HepG2 (cell line): Measurements from ENCODE around the gene RNASE7. TPM values are rescaled to one million over a fixed set of nuclear protein-coding genes. Genes with fewer than 3 reads are reported as not detected.

Experiments
- AKAP8 ChIP-seq: sonication (generic); formaldehyde crosslinking; IDR thresholded peaks from 2 replicates; pipeline ENCODE4 v1.5.1; 2020; ENCODE audit warnings: mild to moderate bottlenecking, missing genetic modification reagents
- BHLHE40 ChIP-seq: IDR thresholded peaks from 2 replicates; pipeline ENCODE4 v1.6.1; 2011; ENCODE audit warnings: low read length, improper control_type of control experiment
- ELF3 ChIP-seq: IDR thresholded peaks from 2 replicates; pipeline ENCODE4 v1.6.1; 2016; ENCODE audit warnings: missing genetic modification reagents, missing compliant biosample characterization
- FOXA1 ChIP-seq, 2 experiments: fragments of 450-650 bp in 1 of 2; sonication (generic) in 1 of 2; formaldehyde crosslinking in 1 of 2; IDR thresholded peaks; 2 replicates each; pipeline versions ENCODE4 v1.4.0 to v1.6.1; 2016 to 2020; ENCODE audit warnings: missing genetic modification reagents in 1 of 2
- HNRNPLL ChIP-seq: fragments of 200-400 bp; formaldehyde crosslinking; IDR thresholded peaks from 2 replicates; pipeline ENCODE4 v1.6.1; 2017; ENCODE audit warnings: mild to moderate bottlenecking, low read depth, low read length; ENCODE audit not compliant: poor library complexity, severe bottlenecking
- MTF1 ChIP-seq: sonication (generic); formaldehyde crosslinking; IDR thresholded peaks from 2 replicates; pipeline ENCODE4 v1.5.0; 2020; ENCODE audit warnings: missing genetic modification reagents
- NFKBIZ ChIP-seq: IDR thresholded peaks from 2 replicates; pipeline ENCODE4 v1.6.1; 2018; ENCODE audit warnings: missing genetic modification reagents, missing compliant biosample characterization
- RAD21 ChIP-seq: fragments of 450-650 bp; formaldehyde crosslinking; IDR thresholded peaks from 2 replicates; pipeline ENCODE4 v1.5.0; 2020; ENCODE audit warnings: mild to moderate bottlenecking
- REL ChIP-seq: sonication (generic); formaldehyde crosslinking; conservative IDR thresholded peaks from 2 replicates; pipeline ENCODE4 v1.8.0; 2022; ENCODE audit warnings: mild to moderate bottlenecking, missing genetic modification reagents, moderate library complexity
- REXO4 ChIP-seq: sonication (generic); formaldehyde crosslinking; IDR thresholded peaks from 2 replicates; pipeline ENCODE4 v1.8.0; 2022; ENCODE audit warnings: missing genetic modification reagents, mild to moderate bottlenecking, borderline replicate concordance
- SAFB2 ChIP-seq: sonication (generic); formaldehyde crosslinking; IDR thresholded peaks from 2 replicates; pipeline ENCODE4 v1.5.1; 2020; ENCODE audit warnings: missing genetic modification reagents, low read depth, mild to moderate bottlenecking, borderline replicate concordance
- SMAD9 ChIP-seq: sonication (generic); formaldehyde crosslinking; IDR thresholded peaks from 2 replicates; pipeline ENCODE4 v1.5.1; 2020; ENCODE audit warnings: mild to moderate bottlenecking, missing genetic modification reagents
- YEATS4 ChIP-seq: sonication (generic); formaldehyde crosslinking; IDR thresholded peaks from 2 replicates; pipeline ENCODE4 v1.4.0; 2020; ENCODE audit warnings: missing genetic modification reagents, borderline replicate concordance
- YY1 ChIP-seq: IDR thresholded peaks from 2 replicates; pipeline ENCODE4 v1.6.1; 2011; ENCODE audit warnings: low read length, low read depth, moderate library complexity, mild to moderate bottlenecking; ENCODE audit not compliant: insufficient read depth, insufficient replicate concordance
- ZNF326 ChIP-seq: sonication (generic); formaldehyde crosslinking; IDR thresholded peaks from 2 replicates; pipeline ENCODE4 v1.4.0; 2020; ENCODE audit warnings: missing genetic modification reagents, borderline replicate concordance
- ZNF354B ChIP-seq: sonication (generic); formaldehyde crosslinking; IDR thresholded peaks from 2 replicates; pipeline ENCODE4 v1.8.0; 2022; ENCODE audit warnings: mild to moderate bottlenecking, missing genetic modification reagents
- ZNF431 ChIP-seq: sonication (generic); formaldehyde crosslinking; IDR thresholded peaks from 2 replicates; pipeline ENCODE4 v1.9.0; 2022; ENCODE audit warnings: missing genetic modification reagents, low read depth, mild to moderate bottlenecking, borderline replicate concordance
- ZNF546 ChIP-seq: sonication (generic); formaldehyde crosslinking; conservative IDR thresholded peaks from 2 replicates; pipeline ENCODE4 v1.8.1; 2023; ENCODE audit warnings: mild to moderate bottlenecking, missing genetic modification reagents
- ZNF629 ChIP-seq: sonication (generic); formaldehyde crosslinking; conservative IDR thresholded peaks from 2 replicates; pipeline ENCODE4 v1.5.0; 2020; ENCODE audit warnings: missing genetic modification reagents
- ZNF766 ChIP-seq: sonication (generic); formaldehyde crosslinking; IDR thresholded peaks from 2 replicates; pipeline ENCODE4 v1.5.0; 2020; ENCODE audit warnings: missing genetic modification reagents, borderline replicate concordance
- polyA plus RNA-seq, 8 experiments: library from polyadenylated mRNA; depleted of rRNA in 3 of 8; stranded (reverse) in 7 of 8; unstranded in 1 of 8; fragments of >200 nt; fragmentation: Illumina TruSeq in 4 of 8; extraction: Trizol in 4 of 8; gene quantifications; 2 replicates each; pipeline versions ENCODE4 v1.2.1 to v1.2.3, GENCODE V29; 2011 to 2016; ENCODE audit warnings: low read depth in 4 of 8, missing spikeins in 1 of 8, mixed read lengths in 1 of 8; ENCODE audit not compliant: insufficient read depth in 1 of 8
- total RNA-seq, 5 experiments: library from RNA; depleted of rRNA; stranded (reverse); fragments of >200 nt; fragmentation: Illumina TruSeq; extraction: Trizol; gene quantifications; 2 replicates each; pipeline ENCODE4 v1.2.3, GENCODE V29; 2016; ENCODE audit warnings: low read depth in 1 of 5
- TF ChIP-seq, protein P1 (sequence below): sonication (generic); formaldehyde crosslinking; conservative IDR thresholded peaks from 2 replicates; pipeline ENCODE4 v1.4.0; 2020; ENCODE audit warnings: missing genetic modification reagents
- TF ChIP-seq, protein P2 (sequence below): IDR thresholded peaks from 2 replicates; pipeline ENCODE4 v1.6.1; 2016
- TF ChIP-seq, protein P3 (sequence below): IDR thresholded peaks from 2 replicates; pipeline ENCODE4 v1.6.1; 2016; ENCODE audit warnings: low read depth, borderline replicate concordance
- TF ChIP-seq, protein P4 (sequence below): sonication (generic); formaldehyde crosslinking; IDR thresholded peaks from 2 replicates; pipeline ENCODE4 v1.4.0; 2020; ENCODE audit warnings: missing genetic modification reagents
- TF ChIP-seq, protein P5 (sequence below): sonication (generic); formaldehyde crosslinking; IDR thresholded peaks from 2 replicates; pipeline ENCODE4 v1.5.1; 2020; ENCODE audit warnings: mild to moderate bottlenecking, moderate library complexity, missing genetic modification reagents

Gene RNASE7
- total and polyA plus RNA-seq, 2 of the 13 experiments (the other 11 are each of a cell fraction or from before 2014, with no cell fraction given), result 0.04 TPM; not detected in 1

DNA sequence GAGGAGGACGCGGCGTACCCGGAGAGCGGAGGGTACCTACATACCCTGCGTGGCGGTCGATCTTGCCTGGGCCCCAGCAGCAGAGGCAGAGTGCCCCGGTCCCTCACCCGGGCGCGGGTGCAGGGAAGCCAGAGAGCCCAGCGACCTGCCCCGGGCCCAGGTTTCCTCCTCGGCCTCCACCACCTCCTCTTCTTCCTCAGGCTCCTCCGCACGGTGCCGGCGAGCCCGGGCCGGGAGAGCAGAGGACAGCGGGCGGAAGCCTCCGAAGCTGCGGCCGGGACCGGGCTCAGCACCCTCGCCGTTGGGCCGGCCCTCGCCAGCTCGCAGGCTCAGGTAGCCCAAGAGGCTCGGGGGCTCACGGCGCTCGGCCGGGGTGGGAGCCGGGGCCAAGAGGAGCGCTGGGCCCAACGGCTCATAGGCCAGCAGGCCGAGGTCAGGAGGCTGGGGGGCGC, 49.7 kb downstream of the RNASE7 start (continued):
- 0 out of 2 replicates have a peak, but pooled peaks have one; percentile 16 for TF ChIP-seq ZNF431 (CRISPR knock-in tag)
- TF ChIP-seq, protein P1, sequence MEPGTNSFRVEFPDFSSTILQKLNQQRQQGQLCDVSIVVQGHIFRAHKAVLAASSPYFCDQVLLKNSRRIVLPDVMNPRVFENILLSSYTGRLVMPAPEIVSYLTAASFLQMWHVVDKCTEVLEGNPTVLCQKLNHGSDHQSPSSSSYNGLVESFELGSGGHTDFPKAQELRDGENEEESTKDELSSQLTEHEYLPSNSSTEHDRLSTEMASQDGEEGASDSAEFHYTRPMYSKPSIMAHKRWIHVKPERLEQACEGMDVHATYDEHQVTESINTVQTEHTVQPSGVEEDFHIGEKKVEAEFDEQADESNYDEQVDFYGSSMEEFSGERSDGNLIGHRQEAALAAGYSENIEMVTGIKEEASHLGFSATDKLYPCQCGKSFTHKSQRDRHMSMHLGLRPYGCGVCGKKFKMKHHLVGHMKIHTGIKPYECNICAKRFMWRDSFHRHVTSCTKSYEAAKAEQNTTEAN (CRISPR knock-in tag), result no peak; the same call in 1 of the 2 replicates
- TF ChIP-seq AKAP8 (CRISPR knock-in tag), result no peak
- no peak for TF ChIP-seq ZNF629 (CRISPR knock-in tag)
- TF ChIP-seq ZNF354B (CRISPR knock-in tag), result no peak
- TF ChIP-seq, protein P2, sequence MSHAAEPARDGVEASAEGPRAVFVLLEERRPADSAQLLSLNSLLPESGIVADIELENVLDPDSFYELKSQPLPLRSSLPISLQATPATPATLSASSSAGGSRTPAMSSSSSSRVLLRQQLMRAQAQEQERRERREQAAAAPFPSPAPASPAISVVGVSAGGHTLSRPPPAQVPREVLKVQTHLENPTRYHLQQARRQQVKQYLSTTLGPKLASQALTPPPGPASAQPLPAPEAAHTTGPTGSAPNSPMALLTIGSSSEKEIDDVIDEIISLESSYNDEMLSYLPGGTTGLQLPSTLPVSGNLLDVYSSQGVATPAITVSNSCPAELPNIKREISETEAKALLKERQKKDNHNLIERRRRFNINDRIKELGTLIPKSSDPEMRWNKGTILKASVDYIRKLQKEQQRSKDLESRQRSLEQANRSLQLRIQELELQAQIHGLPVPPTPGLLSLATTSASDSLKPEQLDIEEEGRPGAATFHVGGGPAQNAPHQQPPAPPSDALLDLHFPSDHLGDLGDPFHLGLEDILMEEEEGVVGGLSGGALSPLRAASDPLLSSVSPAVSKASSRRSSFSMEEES (CRISPR knock-in tag), result no peak
- TF ChIP-seq, protein P3, sequence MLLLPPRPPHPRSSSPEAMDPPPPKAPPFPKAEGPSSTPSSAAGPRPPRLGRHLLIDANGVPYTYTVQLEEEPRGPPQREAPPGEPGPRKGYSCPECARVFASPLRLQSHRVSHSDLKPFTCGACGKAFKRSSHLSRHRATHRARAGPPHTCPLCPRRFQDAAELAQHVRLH (CRISPR knock-in tag), result no peak
- TF ChIP-seq RAD21 (CRISPR knock-in tag), result no peak
- peak; percentile 53; the same call in 1 of the 2 replicates for TF ChIP-seq REL (CRISPR knock-in tag)
- peak; percentile 30 for TF ChIP-seq HNRNPLL
- TF ChIP-seq YY1, result no peak
- TF ChIP-seq REXO4 (CRISPR knock-in tag), result no peak
- TF ChIP-seq, protein P4, sequence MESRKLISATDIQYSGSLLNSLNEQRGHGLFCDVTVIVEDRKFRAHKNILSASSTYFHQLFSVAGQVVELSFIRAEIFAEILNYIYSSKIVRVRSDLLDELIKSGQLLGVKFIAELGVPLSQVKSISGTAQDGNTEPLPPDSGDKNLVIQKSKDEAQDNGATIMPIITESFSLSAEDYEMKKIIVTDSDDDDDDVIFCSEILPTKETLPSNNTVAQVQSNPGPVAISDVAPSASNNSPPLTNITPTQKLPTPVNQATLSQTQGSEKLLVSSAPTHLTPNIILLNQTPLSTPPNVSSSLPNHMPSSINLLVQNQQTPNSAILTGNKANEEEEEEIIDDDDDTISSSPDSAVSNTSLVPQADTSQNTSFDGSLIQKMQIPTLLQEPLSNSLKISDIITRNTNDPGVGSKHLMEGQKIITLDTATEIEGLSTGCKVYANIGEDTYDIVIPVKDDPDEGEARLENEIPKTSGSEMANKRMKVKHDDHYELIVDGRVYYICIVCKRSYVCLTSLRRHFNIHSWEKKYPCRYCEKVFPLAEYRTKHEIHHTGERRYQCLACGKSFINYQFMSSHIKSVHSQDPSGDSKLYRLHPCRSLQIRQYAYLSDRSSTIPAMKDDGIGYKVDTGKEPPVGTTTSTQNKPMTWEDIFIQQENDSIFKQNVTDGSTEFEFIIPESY, result no peak
- TF ChIP-seq MTF1 (CRISPR knock-in tag), result no peak
- TF ChIP-seq SMAD9, result no peak
- no peak for TF ChIP-seq ELF3 (CRISPR knock-in tag)
- no peak for TF ChIP-seq NFKBIZ
- no peak for TF ChIP-seq ZNF326 (CRISPR knock-in tag)
- TF ChIP-seq, protein P5, sequence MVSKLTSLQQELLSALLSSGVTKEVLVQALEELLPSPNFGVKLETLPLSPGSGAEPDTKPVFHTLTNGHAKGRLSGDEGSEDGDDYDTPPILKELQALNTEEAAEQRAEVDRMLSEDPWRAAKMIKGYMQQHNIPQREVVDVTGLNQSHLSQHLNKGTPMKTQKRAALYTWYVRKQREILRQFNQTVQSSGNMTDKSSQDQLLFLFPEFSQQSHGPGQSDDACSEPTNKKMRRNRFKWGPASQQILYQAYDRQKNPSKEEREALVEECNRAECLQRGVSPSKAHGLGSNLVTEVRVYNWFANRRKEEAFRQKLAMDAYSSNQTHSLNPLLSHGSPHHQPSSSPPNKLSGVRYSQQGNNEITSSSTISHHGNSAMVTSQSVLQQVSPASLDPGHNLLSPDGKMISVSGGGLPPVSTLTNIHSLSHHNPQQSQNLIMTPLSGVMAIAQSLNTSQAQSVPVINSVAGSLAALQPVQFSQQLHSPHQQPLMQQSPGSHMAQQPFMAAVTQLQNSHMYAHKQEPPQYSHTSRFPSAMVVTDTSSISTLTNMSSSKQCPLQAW (CRISPR knock-in tag), result no peak
- TF ChIP-seq FOXA1 (IDR thresholded peaks at IDR 0.05), result no peak
- no peak; the same call in 1 of the 2 replicates for TF ChIP-seq FOXA1 (CRISPR knock-in tag; IDR thresholded peaks at IDR 0.05)
- no peak for TF ChIP-seq YEATS4
- no peak for TF ChIP-seq ZNF766
- TF ChIP-seq SAFB2 (CRISPR knock-in tag), result no peak
- TF ChIP-seq BHLHE40, result no peak
- TF ChIP-seq ZNF546 (CRISPR knock-in tag), result no peak; the same call in 1 of the 2 replicates
